Stimulated activated CD8-positive, alpha-beta memory T cell treated with anti-CD3 and anti-CD28 coated beads, Interleukin-15, amount 100 ng/mL, for 4 hours (primary cell): ENCODE data around the gene SPDEF.

ENCODE experiments used
- DNase-seq, 2 donors: peaks; one replicate each; pipeline ENCODE4 v3.0.0-alpha.2; 2020; ENCODE audit warnings: low read depth in 2 of 2

Gene SPDEF

GRCh38 chr6:34514593-34515472 is 41.3 kb downstream of the SPDEF start:
- no peak for DNase-seq

- DNase-seq = no peak
These were observed 42.0 kb downstream of the SPDEF start for GRCh38 chr6:34514112-34514511.

GRCh38 chr6:34513646-34514045 is 42.5 kb downstream of the SPDEF start:
- DNase-seq = no peak

GRCh38 chr6:34512738-34513115 is 43.4 kb downstream of the SPDEF start:
- no peak for DNase-seq

- DNase-seq = no peak
These were observed 44.0 kb downstream of the SPDEF start for GRCh38 chr6:34511915-34512737.

GRCh38 chr6:34511214-34511914 is 44.8 kb downstream of the SPDEF start:
- DNase-seq = no peak

GRCh38 chr6:34510299-34510698 is 45.8 kb downstream of the SPDEF start:
- DNase-seq = no peak

GRCh38 chr6:34509782-34510181 is 46.3 kb downstream of the SPDEF start:
- no peak for DNase-seq

GRCh38 chr6:34508425-34508824 is 47.7 kb downstream of the SPDEF start:
- no peak for DNase-seq

- DNase-seq = no peak
These were observed 49.4 kb downstream of the SPDEF start for GRCh38 chr6:34506718-34507117.

- no peak for DNase-seq
These were observed 58.7 kb downstream of the SPDEF start for GRCh38 chr6:34497411-34497810.

- DNase-seq = no peak
These were observed 59.9 kb downstream of the SPDEF start for GRCh38 chr6:34496103-34496685.

GRCh38 chr6:34494973-34495372 is 61.2 kb downstream of the SPDEF start:
- DNase-seq = no peak

GRCh38 chr6:34493344-34493743 is 62.8 kb downstream of the SPDEF start:
- no peak for DNase-seq

- DNase-seq = no peak
These were observed 65.1 kb downstream of the SPDEF start for GRCh38 chr6:34491091-34491430.

GRCh38 chr6:34490390-34491090 is 65.6 kb downstream of the SPDEF start:
- no peak for DNase-seq

GRCh38 chr6:34489207-34489805 is 66.8 kb downstream of the SPDEF start:
- DNase-seq = no peak
